Activated CD4-positive, alpha-beta T cell treated with anti-CD3 and anti-CD28 coated beads, Interleukin-2, amount 50 U/mL, for 48 hours (primary cell): ENCODE results near the gene SERPINA3.
"Not testable (repeated sequence)": the region's sequence is repeated elsewhere in the genome, so short reads cannot be mapped to it uniquely, and the experiment has no call there.

Source experiments
- DNase-seq, 2 experiments: peaks; one replicate each; pipeline ENCODE4 v3.0.0-alpha.2; 2020

Gene SERPINA3

GRCh38 chr14:94612174-94612573 lies at the start of gene SERPINA3:
SERPINA3 (plus strand) TSS chr14:94612391; CDS start chr14:94614442, 2,051 bp downstream.
- DNase-seq = no peak

- DNase-seq = no peak
Measured at GRCh38 chr14:94562941-94563883, 49.0 kb upstream of the SERPINA3 start.

DNA sequence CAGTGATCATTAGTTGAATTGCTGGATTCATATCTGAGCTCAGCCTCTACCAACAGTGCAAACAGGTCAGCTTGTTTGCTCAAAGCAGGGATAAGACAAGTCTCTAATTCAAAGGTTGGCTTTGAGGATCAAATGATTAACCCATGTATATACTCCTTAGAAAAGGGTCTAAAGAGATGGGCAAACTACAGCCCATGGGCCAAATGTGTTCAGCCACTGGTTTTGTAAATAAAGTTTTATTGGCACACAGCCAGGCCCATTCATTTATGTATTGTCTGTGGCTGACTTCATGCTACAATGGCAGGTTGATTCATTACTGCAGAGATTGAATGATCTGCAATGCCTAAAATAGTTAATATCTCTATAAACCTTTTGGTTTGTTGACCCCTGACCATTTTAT lies 47.8 kb upstream of the SERPINA3 start:
- no peak for DNase-seq

DNA sequence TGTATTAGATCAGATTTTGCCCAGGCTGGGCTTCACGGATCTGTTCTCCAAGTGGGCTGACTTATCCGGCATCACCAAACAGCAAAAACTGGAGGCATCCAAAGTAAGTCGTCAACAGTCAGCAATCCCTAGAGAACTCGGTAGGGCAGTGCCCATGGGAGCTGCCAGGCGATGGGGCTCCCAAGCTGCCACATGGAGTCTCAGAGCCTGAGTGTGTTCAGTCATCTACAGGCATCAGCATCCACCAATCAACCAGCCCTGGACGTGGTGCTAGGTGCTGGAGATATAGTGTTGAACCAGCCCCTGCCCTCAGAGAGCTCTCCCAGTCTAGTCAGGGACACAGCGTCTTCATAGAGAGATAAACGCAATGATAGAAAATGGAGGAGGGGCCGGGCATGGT lies 44.0 kb upstream of the SERPINA3 start:
- DNase-seq = no peak

DNA sequence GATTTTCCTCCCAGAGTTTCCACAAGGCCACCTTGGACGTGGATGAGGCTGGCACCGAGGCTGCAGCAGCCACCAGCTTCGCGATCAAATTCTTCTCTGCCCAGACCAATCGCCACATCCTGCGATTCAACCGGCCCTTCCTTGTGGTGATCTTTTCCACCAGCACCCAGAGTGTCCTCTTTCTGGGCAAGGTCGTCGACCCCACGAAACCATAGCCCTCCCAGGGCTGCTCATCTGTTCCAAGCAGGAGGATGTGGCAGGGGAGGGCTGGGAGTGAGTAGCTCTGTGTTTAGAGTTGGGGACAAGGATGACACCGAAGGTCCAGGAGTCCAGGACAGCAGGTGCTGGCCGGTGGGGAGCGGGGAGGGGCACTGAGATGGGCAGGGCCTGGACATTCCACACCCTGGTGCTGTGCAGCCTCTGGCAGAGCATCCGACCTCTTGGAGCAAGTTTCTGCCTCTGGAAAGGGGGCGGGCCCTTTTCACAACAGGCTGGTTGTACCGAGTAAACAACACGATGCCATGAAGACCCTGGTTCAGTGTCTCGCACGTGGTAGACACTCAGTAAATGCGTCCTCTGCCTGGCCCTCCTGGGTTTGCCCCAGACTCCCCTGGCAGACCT lies 42.7 kb upstream of the SERPINA3 start:
- DNase-seq = no peak

- DNase-seq = no peak
Measured at GRCh38 chr14:94570002-94570400, 42.2 kb upstream of the SERPINA3 start.

DNA sequence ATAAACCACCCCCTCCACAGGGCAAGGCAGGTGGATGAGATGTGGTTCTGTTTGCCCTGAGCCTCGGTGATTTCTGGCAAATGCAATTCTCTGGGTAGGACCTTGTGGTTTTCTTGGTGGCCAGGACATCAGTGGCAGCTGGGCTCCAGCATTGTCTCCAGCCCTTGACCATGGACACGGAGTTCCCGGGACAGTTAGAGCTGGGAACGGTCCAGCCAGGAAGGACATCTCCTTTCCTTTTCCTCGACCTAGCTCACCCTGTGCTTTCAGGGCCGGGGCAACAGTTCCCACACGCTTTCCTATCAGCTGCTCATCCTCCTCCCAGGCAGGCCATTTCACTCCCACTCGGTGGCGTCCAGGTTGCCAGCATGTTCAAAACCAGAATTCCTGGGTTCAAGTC lies 41.8 kb upstream of the SERPINA3 start:
- no peak for DNase-seq

DNA sequence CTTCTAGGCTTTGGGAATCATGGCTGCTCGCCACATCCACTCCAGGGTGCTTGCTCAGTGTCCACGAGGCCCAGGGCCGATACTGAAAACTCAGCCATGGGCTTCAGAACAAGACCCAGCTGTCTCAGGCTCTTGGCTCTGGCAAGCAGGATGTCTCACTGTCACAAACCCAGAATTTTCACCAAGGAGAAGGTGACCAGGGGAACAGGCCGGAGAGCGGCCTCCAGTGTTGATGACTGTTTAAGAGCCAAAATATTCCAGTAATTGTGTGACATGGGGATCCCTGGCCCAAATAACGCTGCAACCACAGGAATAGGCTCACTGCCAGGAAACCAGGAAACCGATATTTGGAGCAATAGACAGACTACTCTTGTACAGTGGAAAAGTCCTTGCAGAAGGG lies 40.8 kb upstream of the SERPINA3 start:
- DNase-seq = no peak

DNA sequence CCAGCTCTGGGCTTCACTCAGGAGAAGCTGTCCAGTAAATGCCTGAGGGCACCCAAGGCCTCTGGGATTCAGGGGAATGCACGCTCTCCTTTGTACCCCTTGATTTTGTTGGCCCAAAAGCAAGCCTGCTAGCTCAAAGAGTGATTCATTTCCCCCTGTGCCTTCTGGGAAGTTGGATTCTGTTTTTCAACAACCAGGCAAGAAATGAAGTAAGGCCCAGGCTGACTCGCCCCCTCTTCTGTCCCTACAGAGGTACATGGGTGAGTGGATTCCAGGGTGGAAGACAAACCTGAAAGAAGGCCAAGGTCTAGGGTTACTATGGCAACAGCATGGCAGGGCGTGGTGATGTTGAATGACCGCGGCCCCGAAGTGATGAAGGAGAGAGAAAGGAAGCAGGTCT lies 40.2 kb upstream of the SERPINA3 start:
- no peak for DNase-seq

DNA sequence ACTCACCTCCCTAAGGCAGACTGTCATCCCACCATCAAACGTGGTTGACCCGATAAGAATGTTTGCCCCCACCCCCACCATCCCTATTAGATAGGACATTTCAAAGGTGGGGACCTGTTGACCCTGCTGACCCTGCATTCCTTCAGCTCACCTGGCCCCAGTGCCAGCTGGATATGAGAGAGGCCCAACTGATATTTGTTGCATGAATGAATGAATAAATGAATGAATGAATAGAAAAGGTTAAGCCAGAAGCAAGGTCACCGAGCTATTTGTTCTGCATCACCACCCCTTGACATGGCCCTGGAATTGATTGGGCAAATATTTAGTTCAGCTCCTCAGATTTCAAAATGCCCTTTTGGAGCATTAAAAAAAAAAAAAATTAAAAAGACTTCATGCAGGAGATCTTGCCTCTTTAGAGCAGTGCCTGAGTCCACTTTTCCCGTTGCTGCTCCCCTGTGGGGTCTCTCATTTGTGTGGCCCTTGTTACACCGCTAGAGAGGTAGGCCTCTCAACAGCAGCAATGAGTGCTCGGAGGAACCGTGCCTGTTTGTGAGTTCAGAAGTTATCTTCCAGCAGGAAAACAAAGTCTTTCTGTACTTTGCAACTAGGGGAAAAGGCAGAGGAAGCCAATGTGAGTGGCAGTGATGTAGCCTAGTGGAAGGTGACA lies 39.4 kb upstream of the SERPINA3 start:
- DNase-seq = no peak

- no peak for DNase-seq
Measured at GRCh38 chr14:94573475-94574277, 38.5 kb upstream of the SERPINA3 start.

GRCh38 chr14:94574336-94574735 lies 37.9 kb upstream of the SERPINA3 start:
- no peak for DNase-seq

- no peak for DNase-seq
Measured at GRCh38 chr14:94575730-94576585, 36.2 kb upstream of the SERPINA3 start.

GRCh38 chr14:94577472-94577871 lies 34.7 kb upstream of the SERPINA3 start:
- not testable (repeated sequence) for DNase-seq

DNA sequence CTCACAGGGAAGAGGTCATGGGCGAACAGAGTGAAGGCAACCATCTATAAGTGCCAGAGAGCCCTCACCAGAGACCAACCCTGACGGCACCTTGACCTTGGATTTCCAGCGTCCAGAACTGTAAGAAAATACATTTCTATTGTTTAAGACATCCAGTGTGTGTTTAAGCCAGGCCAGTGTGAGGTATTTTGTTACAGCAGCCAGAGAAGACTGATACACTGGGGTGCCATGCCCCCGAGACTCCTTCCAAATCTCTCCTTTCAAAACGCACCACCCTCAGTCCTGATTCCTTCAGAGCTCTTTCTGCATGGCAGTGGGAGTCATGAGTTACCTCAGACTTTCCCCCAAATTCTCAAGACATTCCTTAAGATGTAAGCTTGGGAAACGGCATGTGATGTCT lies 33.5 kb upstream of the SERPINA3 start:
- DNase-seq = no peak

GRCh38 chr14:94581127-94581999 lies 30.8 kb upstream of the SERPINA3 start, which contains the start of gene SERPINA5:
SERPINA5 (plus strand) TSS chr14:94581426; CDS start chr14:94587363, 5,937 bp downstream.
- DNase-seq = no peak

GRCh38 chr14:94582199-94582750 lies 29.9 kb upstream of the SERPINA3 start:
- no peak for DNase-seq

DNA sequence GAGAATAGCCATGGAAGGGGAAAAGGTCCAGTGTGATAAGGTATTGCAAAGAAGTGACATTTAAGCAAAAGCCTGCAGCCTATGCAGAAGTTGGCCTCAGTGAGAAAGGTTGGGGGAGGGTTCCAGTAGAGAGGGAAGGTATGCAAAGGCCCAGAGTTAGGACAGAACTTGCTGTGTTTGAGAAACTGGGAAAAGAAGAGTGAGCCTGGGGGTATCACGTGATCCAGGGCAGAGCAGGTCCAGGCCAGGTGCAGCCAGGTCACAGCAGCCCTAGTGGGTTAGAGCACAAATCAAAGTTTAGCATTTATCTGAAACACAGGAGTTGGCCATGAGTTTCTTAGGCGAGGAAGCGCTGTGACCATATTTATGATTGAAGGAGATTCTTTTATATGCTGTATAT lies 29.3 kb upstream of the SERPINA3 start:
- DNase-seq = no peak

DNA sequence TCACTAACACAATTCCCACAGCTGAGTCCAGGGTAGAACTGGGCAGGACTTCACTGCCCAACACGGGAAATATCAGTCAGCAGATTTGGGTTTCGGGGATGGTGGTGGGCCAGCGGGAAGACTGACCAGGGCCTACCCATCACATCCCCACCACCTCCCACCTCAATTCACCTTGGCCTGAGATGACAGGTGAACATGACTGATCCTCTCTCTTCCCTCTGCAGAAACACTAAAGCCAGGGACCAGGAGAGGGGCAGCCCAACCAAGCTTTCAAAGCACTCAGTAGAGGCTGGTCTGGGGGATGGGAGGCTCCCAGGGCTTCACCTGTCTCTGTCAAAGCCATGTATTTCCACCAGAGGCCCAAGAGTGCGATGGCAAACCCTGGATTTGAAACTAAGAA lies 28.6 kb upstream of the SERPINA3 start:
- no peak for DNase-seq

DNA sequence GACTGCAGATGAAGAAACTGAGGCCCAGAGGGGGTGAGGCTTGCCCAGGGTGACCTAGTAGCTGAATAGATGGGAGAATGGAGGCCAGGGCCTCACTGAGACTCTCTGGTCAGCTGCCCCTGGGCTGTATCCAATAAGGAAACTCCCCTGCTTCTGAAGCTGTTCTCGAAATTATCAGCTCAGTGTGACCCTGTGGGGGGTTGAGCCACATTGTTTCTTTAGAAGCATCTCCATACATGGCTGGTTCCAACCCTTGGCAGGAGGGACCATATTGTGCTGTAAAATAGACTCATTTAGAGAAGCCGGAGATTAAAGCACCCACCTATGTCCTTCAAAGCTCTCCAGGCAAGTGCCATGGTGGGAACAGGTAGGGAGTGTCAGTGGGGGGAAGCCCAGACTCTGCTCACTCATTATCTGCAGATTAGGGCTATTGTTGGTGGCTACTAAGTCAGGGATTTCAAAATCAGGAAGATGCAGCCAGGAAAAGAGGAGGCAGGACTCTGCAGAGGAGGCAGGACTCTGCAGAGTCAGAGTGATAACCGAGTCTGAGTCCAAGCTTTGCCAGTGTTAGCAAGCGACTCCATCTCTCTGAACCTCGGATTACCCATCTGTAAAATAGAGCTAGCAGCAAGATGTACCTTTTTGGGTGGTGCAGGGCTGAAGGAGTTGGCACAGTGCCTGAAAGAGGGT lies 27.5 kb upstream of the SERPINA3 start:
- DNase-seq = no peak
